K562 (cell line): ENCODE measurements around the gene CCR2. TPM values are rescaled to one million over a fixed set of nuclear protein-coding genes. Genes with fewer than 3 reads are reported as not detected.

Experiments
- CLOCK ChIP-seq: fragments of 250-450 bp; sonication (Bioruptor Pico); IDR thresholded peaks from 2 replicates; pipeline ENCODE4 v1.4.0; 2020; ENCODE audit warnings: mild to moderate bottlenecking, moderate library complexity, borderline replicate concordance
- DIDO1 ChIP-seq: fragments of 450-650 bp; IDR thresholded peaks from 2 replicates; pipeline ENCODE4 v1.6.1; 2016; ENCODE audit warnings: low read depth, missing biosample characterization, missing genetic modification characterization
- DNMT1 ChIP-seq: fragments of 450-650 bp; IDR thresholded peaks from 2 replicates; pipeline ENCODE4 v1.6.1; 2016; ENCODE audit warnings: antibody characterized with exemption, mild to moderate bottlenecking
- E2F8 ChIP-seq: fragments of 450-650 bp; IDR thresholded peaks from 2 replicates; pipeline ENCODE4 v1.7.1; 2018; ENCODE audit warnings: mild to moderate bottlenecking, low read depth; ENCODE audit not compliant: partially characterized antibody
- KLF13 ChIP-seq: fragments of 450-650 bp; IDR thresholded peaks from 2 replicates; pipeline ENCODE4 v1.6.1; 2016; ENCODE audit warnings: missing genetic modification characterization, low read depth, mild to moderate bottlenecking, missing compliant biosample characterization, moderate library complexity, borderline replicate concordance
- YY1 ChIP-seq, 3 experiments: IDR thresholded peaks; 2 replicates each; pipeline ENCODE4 v1.6.1; 2011; ENCODE audit warnings: low read length in 2 of 3, mild to moderate bottlenecking in 2 of 3, moderate library complexity in 2 of 3, borderline replicate concordance in 1 of 3, control low read depth in 1 of 3, low read depth in 1 of 3; ENCODE audit not compliant: insufficient read depth in 3 of 3, insufficient replicate concordance in 2 of 3, control insufficient read depth in 1 of 3, insufficient read length in 1 of 3; ENCODE audit errors: extremely low read depth in 1 of 3
- ZNF395 ChIP-seq: fragments of 200-800 bp; sonication (Bioruptor generic); IDR thresholded peaks from 2 replicates; pipeline ENCODE4 v1.6.1; 2017; ENCODE audit warnings: missing genetic modification characterization, missing compliant biosample characterization
- ZNF449 ChIP-seq: fragments of 250-450 bp; sonication (Bioruptor Pico); IDR thresholded peaks from 2 replicates; pipeline ENCODE4 v1.8.0; 2022; ENCODE audit warnings: moderate library complexity, mild to moderate bottlenecking, inconsistent platforms
- ZNF583 ChIP-seq: fragments of 250-450 bp; sonication (Bioruptor Pico); IDR thresholded peaks from 2 replicates; pipeline ENCODE4 v1.4.0; 2020
- ZSCAN32 ChIP-seq: fragments of 450-650 bp; formaldehyde crosslinking; IDR thresholded peaks from 2 replicates; pipeline ENCODE4 v1.4.0; 2020; ENCODE audit warnings: mild to moderate bottlenecking, moderate library complexity
- polyA plus RNA-seq, 8 experiments: library from polyadenylated mRNA; depleted of rRNA in 4 of 8; stranded (reverse) in 5 of 8; unstranded in 3 of 8; fragments of >200 nt; fragmentation: Nextera tagmentation in 2 of 8; fragmentation: Illumina TruSeq in 1 of 8; extraction: Ambion mirVana in 2 of 8; extraction: Trizol in 1 of 8; gene quantifications; 2 replicates each; pipeline versions ENCODE4 v1.2.1 to v1.2.3, GENCODE V29; 2011 to 2014; ENCODE audit warnings: inconsistent platforms in 1 of 8, missing spikeins in 1 of 8
- total RNA-seq, 7 experiments: library from RNA; depleted of rRNA in 6 of 7; stranded (reverse); fragments of >200 nt in 6 of 7; fragmentation: Illumina TruSeq in 2 of 7; extraction: Trizol in 2 of 7; gene quantifications; 2 replicates each; pipeline versions ENCODE4 v1.2.1 to v1.2.3, GENCODE V29; 2011 to 2021; ENCODE audit warnings: low replicate concordance in 1 of 7

The CCR2 gene
- total and polyA plus RNA-seq, 9 of the 15 experiments (the other 6 are each of a cell fraction or from before 2014, with no cell fraction given): not detected

- TF ChIP-seq E2F8 (no peak), ZNF583 (CRISPR knock-in tag) (no peak), DIDO1 (no peak), KLF13 (tag) (no peak), ZNF449 (CRISPR knock-in tag) (no peak), ZSCAN32 (CRISPR knock-in tag) (no peak), CLOCK (no peak), DNMT1 (no peak), ZNF395 (CRISPR knock-in tag) (no peak), YY1 (IDR thresholded peaks at IDR 0.05; ENCODE audit: borderline replicate concordance in 1 of 3, control insufficient read depth in 1 of 3, extremely low read depth in 1 of 3, insufficient read depth in 3 of 3, insufficient read length in 1 of 3, insufficient replicate concordance in 2 of 3, low read depth in 1 of 3, low read length in 2 of 3) (no peak)
Observed at GRCh38 chr3:46369675-46370132, 15.8 kb downstream of the CCR2 start (continued).
